Neural cell (in vitro differentiated cells): ENCODE measurements around the gene NRG2. TPM values are rescaled to one million over a fixed set of nuclear protein-coding genes. Genes with fewer than 3 reads are reported as not detected.

Source experiments
- H2AFZ ChIP-seq: fragments of 200-600, 300-800 bp; sonication (generic), shearing (Covaris generic); 2 replicates; pipeline ENCODE4 v1.6.0; 2014; ENCODE audit warnings: low read depth, mild to moderate bottlenecking, antibody characterized with exemption, low read length, moderate library complexity
- H3F3A ChIP-seq: fragments of 200-600 bp; shearing (Covaris generic); 2 replicates; pipeline ENCODE4 v1.6.1; 2016; ENCODE audit warnings: mild to moderate bottlenecking, moderate library complexity, mixed read lengths, antibody characterized with exemption, low read length; ENCODE audit not compliant: insufficient read depth, poor library complexity, severe bottlenecking
- H3K27ac ChIP-seq: fragments of 200-600, 300-800 bp; sonication (generic), shearing (Covaris generic); 2 replicates; pipeline ENCODE4 v1.5.1; 2014; ENCODE audit warnings: mild to moderate bottlenecking, low read length, moderate library complexity
- H3K27me3 ChIP-seq: fragments of 300-800, 200-600 bp; sonication (generic), shearing (Covaris generic); 2 replicates; pipeline ENCODE4 v1.6.0; 2014; ENCODE audit warnings: mild to moderate bottlenecking, low read depth, low read length, moderate library complexity; ENCODE audit not compliant: insufficient read depth
- H3K36me3 ChIP-seq: fragments of 300-800, 200-600 bp; sonication (generic), shearing (Covaris generic); 2 replicates; pipeline ENCODE4 v1.5.1; 2014; ENCODE audit warnings: mild to moderate bottlenecking, antibody characterized with exemption, low read length, moderate library complexity; ENCODE audit not compliant: insufficient read depth
- H3K4me2 ChIP-seq: fragments of 300-800, 200-600 bp; sonication (generic), shearing (Covaris generic); 2 replicates; pipeline ENCODE4 v1.6.0; 2014; ENCODE audit warnings: mild to moderate bottlenecking, low read length
- H3K4me3 ChIP-seq: fragments of 300-800, 200-600 bp; sonication (generic), shearing (Covaris generic); 2 replicates; pipeline ENCODE4 v1.5.1; 2014; ENCODE audit warnings: mild to moderate bottlenecking, low read length, moderate library complexity
- H3K79me2 ChIP-seq: fragments of 200-600 bp; shearing (Covaris generic); replicated peaks from 2 replicates; pipeline ENCODE4 v1.6.0; 2014; ENCODE audit warnings: mild to moderate bottlenecking, low read length, moderate library complexity; ENCODE audit not compliant: insufficient read depth
- H3K9ac ChIP-seq: fragments of 300-800, 200-600 bp; sonication (generic), shearing (Covaris generic); 2 replicates; pipeline ENCODE4 v1.6.1; 2016; ENCODE audit warnings: mild to moderate bottlenecking, low read length, mixed read lengths
- H3K9me2 ChIP-seq: fragments of 200-600 bp; shearing (Covaris generic); 2 replicates; pipeline ENCODE4 v1.6.1; 2016; ENCODE audit warnings: mild to moderate bottlenecking, low read length, mixed read lengths; ENCODE audit not compliant: insufficient read depth
- H3K9me3 ChIP-seq: fragments of 200-600, 300-800 bp; sonication (generic), shearing (Covaris generic); 2 replicates; pipeline ENCODE4 v1.6.1; 2016; ENCODE audit warnings: mild to moderate bottlenecking, mixed run types, low read length, moderate library complexity, mixed read lengths
- H4K20me1 ChIP-seq: fragments of 200-600 bp; shearing (Covaris generic); 2 replicates; pipeline ENCODE4 v1.6.1; 2016; ENCODE audit warnings: mild to moderate bottlenecking, mixed run types; ENCODE audit not compliant: insufficient read depth
- EP300 ChIP-seq: fragments of 450-650 bp; conservative IDR thresholded peaks from 2 replicates; pipeline ENCODE4 v1.6.1; 2014; ENCODE audit warnings: antibody characterized with exemption, mild to moderate bottlenecking, moderate library complexity; ENCODE audit not compliant: poor library complexity, severe bottlenecking
- EZH2 ChIP-seq: fragments of 200-600, 300-800 bp; shearing (Covaris generic), sonication (generic); IDR thresholded peaks from 2 replicates; pipeline ENCODE4 v1.6.1; 2014; ENCODE audit warnings: antibody characterized with exemption, low read length, borderline replicate concordance, mild to moderate bottlenecking; ENCODE audit not compliant: insufficient read depth, poor library complexity, severe bottlenecking
- MXI1 ChIP-seq: fragments of 450-650 bp; conservative IDR thresholded peaks from 2 replicates; pipeline ENCODE4 v1.6.1; 2014; ENCODE audit warnings: antibody characterized with exemption, mild to moderate bottlenecking; ENCODE audit not compliant: poor library complexity, severe bottlenecking
- POLR2AphosphoS5 ChIP-seq: IDR thresholded peaks from 2 replicates; pipeline ENCODE4 v1.6.1; 2012
- RAD21 ChIP-seq: fragments of 450-650 bp; conservative IDR thresholded peaks from 2 replicates; pipeline ENCODE4 v1.6.1; 2014; ENCODE audit warnings: antibody characterized with exemption, mild to moderate bottlenecking, moderate library complexity
- SMC3 ChIP-seq: fragments of 450-650 bp; conservative IDR thresholded peaks from 2 replicates; pipeline ENCODE4 v1.6.1; 2014; ENCODE audit warnings: antibody characterized with exemption, mild to moderate bottlenecking, moderate library complexity; ENCODE audit not compliant: poor library complexity
- TAF1 ChIP-seq: IDR thresholded peaks from 2 replicates; pipeline ENCODE4 v1.6.1; 2012; ENCODE audit warnings: low read depth
- polyA plus RNA-seq: library from polyadenylated mRNA; depleted of rRNA; stranded (reverse); fragments of >200 nt; gene quantifications from 2 replicates; pipeline ENCODE4 v1.2.3, GENCODE V29; 2014
- TF ChIP-seq, protein P1 (sequence below): IDR thresholded peaks from 2 replicates; pipeline ENCODE4 v1.6.1; 2012; ENCODE audit warnings: borderline replicate concordance
- TF ChIP-seq, protein P2 (sequence below): fragments of 450-650 bp; IDR thresholded peaks from 2 replicates; pipeline ENCODE4 v1.5.1; 2014; ENCODE audit warnings: antibody characterized with exemption, mild to moderate bottlenecking, moderate library complexity; ENCODE audit not compliant: poor library complexity, severe bottlenecking

Gene NRG2
- polyA plus RNA-seq, 1 donor from 2014 or later: 5.4 TPM

DNA sequence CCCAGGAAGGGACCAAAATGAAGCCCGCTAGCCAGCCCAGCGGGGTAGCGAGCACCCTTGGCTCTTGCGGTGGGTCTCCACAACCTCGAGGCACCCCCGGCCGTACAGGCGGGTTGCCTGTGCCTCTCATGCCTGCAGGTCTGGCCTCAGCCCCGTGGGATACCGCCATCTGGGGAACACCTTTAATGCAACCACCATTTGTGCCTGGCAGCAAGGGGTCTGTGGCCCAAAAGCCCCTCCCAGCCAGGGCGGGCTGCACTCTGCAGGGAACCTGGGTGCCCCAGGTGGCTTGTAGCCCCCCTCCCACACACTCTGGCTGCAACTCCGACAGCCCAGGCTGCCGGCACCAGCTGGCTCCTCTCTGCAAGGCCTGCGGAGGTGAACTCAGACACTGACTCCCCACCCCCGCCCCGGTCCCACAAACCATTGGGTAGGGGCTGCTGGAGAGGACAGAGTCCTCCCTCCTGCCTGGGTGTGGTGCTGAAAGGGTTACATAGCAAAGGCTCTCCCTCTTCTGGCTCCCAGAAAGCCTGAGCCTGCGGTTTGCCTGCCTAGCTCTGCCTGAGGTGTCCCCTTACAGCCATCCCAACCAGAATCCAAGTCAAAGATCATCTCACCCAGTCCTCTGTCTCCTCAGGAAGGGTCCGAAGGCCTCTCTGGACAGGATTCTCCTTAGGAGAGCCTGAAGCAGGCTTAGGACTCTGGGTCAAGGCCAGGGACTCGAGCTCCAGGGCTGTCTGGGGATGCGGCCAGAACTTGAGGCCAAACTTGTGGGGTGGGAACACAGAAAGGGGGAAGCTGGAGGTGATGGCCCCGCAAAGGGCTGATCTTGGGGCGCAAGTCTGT is 138.1 kb downstream of the NRG2 start:
- no peak overlapping the region for H3K27ac ChIP-seq
- H2AFZ ChIP-seq: peak overlapping the region; percentile 14

DNA sequence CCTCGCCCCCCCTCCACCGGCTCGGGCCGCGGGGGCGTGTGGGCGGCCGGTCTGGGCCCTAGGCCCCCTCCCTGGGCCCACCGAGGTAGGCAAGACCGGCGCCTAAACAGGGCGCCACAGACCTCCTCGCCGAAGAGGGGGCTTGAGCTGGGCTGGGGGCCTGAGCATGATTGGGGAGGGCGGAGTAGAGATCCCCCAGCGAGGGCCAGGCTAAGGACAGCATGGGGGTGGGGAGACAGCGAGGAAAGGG is 138.6 kb downstream of the NRG2 start:
- Histone ChIP-seq H3K9ac (peak overlapping the region; percentile 68), H3K79me2 (no peaks in the 10 kb centered on the region), H4K20me1 (no peaks in the 10 kb centered on the region), H3K36me3 (no peaks in the 10 kb centered on the region), H3K4me3 (peak overlapping the region; percentile 80), H3K9me2 (no peaks in the 10 kb centered on the region), H3F3A (no peaks in the 10 kb centered on the region), H3K4me2 (peak overlapping the region; percentile 25), H2AFZ (peak overlapping the region; percentile 14), H3K9me3 (no peaks in the 10 kb centered on the region), H3K27me3 (peaks cover 51% of the 10 kb centered on the region), H3K27ac (no peak overlapping the region)
- TF ChIP-seq SMC3: no peak
- TF ChIP-seq POLR2AphosphoS5: no peak
- TF ChIP-seq EP300: no peak
- TF ChIP-seq EZH2: no peak
- no peak for TF ChIP-seq MXI1
- TF ChIP-seq, protein P1, sequence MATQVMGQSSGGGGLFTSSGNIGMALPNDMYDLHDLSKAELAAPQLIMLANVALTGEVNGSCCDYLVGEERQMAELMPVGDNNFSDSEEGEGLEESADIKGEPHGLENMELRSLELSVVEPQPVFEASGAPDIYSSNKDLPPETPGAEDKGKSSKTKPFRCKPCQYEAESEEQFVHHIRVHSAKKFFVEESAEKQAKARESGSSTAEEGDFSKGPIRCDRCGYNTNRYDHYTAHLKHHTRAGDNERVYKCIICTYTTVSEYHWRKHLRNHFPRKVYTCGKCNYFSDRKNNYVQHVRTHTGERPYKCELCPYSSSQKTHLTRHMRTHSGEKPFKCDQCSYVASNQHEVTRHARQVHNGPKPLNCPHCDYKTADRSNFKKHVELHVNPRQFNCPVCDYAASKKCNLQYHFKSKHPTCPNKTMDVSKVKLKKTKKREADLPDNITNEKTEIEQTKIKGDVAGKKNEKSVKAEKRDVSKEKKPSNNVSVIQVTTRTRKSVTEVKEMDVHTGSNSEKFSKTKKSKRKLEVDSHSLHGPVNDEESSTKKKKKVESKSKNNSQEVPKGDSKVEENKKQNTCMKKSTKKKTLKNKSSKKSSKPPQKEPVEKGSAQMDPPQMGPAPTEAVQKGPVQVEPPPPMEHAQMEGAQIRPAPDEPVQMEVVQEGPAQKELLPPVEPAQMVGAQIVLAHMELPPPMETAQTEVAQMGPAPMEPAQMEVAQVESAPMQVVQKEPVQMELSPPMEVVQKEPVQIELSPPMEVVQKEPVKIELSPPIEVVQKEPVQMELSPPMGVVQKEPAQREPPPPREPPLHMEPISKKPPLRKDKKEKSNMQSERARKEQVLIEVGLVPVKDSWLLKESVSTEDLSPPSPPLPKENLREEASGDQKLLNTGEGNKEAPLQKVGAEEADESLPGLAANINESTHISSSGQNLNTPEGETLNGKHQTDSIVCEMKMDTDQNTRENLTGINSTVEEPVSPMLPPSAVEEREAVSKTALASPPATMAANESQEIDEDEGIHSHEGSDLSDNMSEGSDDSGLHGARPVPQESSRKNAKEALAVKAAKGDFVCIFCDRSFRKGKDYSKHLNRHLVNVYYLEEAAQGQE: no peak
- no peak for TF ChIP-seq RAD21
- no peak for TF ChIP-seq TAF1
- TF ChIP-seq, protein P2, sequence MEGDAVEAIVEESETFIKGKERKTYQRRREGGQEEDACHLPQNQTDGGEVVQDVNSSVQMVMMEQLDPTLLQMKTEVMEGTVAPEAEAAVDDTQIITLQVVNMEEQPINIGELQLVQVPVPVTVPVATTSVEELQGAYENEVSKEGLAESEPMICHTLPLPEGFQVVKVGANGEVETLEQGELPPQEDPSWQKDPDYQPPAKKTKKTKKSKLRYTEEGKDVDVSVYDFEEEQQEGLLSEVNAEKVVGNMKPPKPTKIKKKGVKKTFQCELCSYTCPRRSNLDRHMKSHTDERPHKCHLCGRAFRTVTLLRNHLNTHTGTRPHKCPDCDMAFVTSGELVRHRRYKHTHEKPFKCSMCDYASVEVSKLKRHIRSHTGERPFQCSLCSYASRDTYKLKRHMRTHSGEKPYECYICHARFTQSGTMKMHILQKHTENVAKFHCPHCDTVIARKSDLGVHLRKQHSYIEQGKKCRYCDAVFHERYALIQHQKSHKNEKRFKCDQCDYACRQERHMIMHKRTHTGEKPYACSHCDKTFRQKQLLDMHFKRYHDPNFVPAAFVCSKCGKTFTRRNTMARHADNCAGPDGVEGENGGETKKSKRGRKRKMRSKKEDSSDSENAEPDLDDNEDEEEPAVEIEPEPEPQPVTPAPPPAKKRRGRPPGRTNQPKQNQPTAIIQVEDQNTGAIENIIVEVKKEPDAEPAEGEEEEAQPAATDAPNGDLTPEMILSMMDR: no peak

More for the DNA sequence above, 138.1 kb downstream of the NRG2 start:
- Histone ChIP-seq H3F3A (no peaks in the 10 kb centered on the region), H3K36me3 (no peaks in the 10 kb centered on the region), H4K20me1 (no peaks in the 10 kb centered on the region), H3K9ac (peak overlapping the region; percentile 68), H3K4me2 (peak overlapping the region; percentile 25), H3K4me3 (peak overlapping the region; percentile 80), H3K9me2 (no peaks in the 10 kb centered on the region), H3K27me3 (peaks cover 51% of the 10 kb centered on the region), H3K9me3 (no peaks in the 10 kb centered on the region), H3K79me2 (no peaks in the 10 kb centered on the region)
- no peak for TF ChIP-seq RAD21
- TF ChIP-seq, protein P2: no peak
- TF ChIP-seq TAF1: no peak
- TF ChIP-seq, protein P1: no peak
- TF ChIP-seq EP300: no peak
